Fibroblast of the aortic adventitia (primary cell): ENCODE data around the gene PRPH. TPM values are rescaled to one million over a fixed set of nuclear protein-coding genes. Genes with fewer than 3 reads are reported as not detected.
"Not testable (repeated sequence)": the region's sequence is repeated elsewhere in the genome, so short reads cannot be mapped to it uniquely, and the experiment has no call there.

ENCODE experiments used
- DNase-seq: peaks from one replicate; pipeline ENCODE4 v3.0.0-alpha.2; 2010; ENCODE audit warnings: low read depth
- H3K4me3 ChIP-seq: 2 replicates; pipeline ENCODE4 v1.5.1; 2011; ENCODE audit warnings: low read depth, mild to moderate bottlenecking, control low read depth, low read length, moderate library complexity
- CTCF ChIP-seq: IDR thresholded peaks from 2 replicates; pipeline ENCODE4 v1.5.1; 2011; ENCODE audit warnings: mild to moderate bottlenecking, low read length, control low read depth, inconsistent platforms; ENCODE audit not compliant: insufficient read depth
- total RNA-seq: library from RNA; depleted of rRNA; stranded (reverse); fragments of >200 nt; gene quantifications from 2 replicates; pipeline ENCODE4 v1.2.3, GENCODE V29; 2012; ENCODE audit warnings: low replicate concordance

PRPH gene
- total RNA-seq, 1 donor, result 0.18 TPM

- H3K4me3 ChIP-seq, result no peak overlapping the region
- TF ChIP-seq CTCF, result no peak
- no peak for DNase-seq
Observed at GRCh38 chr12:49314811-49315210, 19.9 kb downstream of the PRPH start.

GRCh38 chr12:49317118-49317517 is 22.2 kb downstream of the PRPH start:
- H3K4me3 ChIP-seq, DNase-seq: not testable (repeated sequence)

- H3K4me3 ChIP-seq, DNase-seq: not testable (repeated sequence)
Observed at GRCh38 chr12:49320411-49321103, 25.6 kb downstream of the PRPH start.

- no peak for DNase-seq
- no peak for TF ChIP-seq CTCF
- peak overlapping the region; percentile 82 for H3K4me3 ChIP-seq
Observed at GRCh38 chr12:49322367-49322707, 27.4 kb downstream of the PRPH start.

- DNase-seq, result peak; percentile 98
Observed at GRCh38 chr12:49322708-49323523, 28.0 kb downstream of the PRPH start, which contains the start of gene TROAP. TROAP (plus strand) TSS chr12:49323255; CDS start chr12:49323609, 354 bp downstream.

GRCh38 chr12:49323524-49324097 is 28.7 kb downstream of the PRPH start:
- DNase-seq, result no peak
- H3K4me3 ChIP-seq, result peak overlapping the region; percentile 85
- no peak for TF ChIP-seq CTCF

More at GRCh38 chr12:49322708-49323523, 28.0 kb downstream of the PRPH start, which contains the start of gene TROAP:
- peak within 1 kb of the TSS; percentile 85 for H3K4me3 ChIP-seq
- no peak for TF ChIP-seq CTCF

GRCh38 chr12:49325606-49326005 is 30.7 kb downstream of the PRPH start:
- DNase-seq, result no peak
- no peak overlapping the region for H3K4me3 ChIP-seq
- TF ChIP-seq CTCF, result no peak
